GM18951 (cell line): ENCODE results near the gene RAPGEF1.
"Not testable (repeated sequence)": the region's sequence is repeated elsewhere in the genome, so short reads cannot be mapped to it uniquely, and the experiment has no call there.

Experiments
- POLR2A ChIP-seq: IDR thresholded peaks from 4 replicates; pipeline ENCODE4 v1.6.1; 2011; ENCODE audit warnings: mild to moderate bottlenecking; ENCODE audit not compliant: insufficient read length, insufficient read depth; ENCODE audit errors: extremely low read depth
- in situ Hi-C: fragments of 300-500 bp; cut with MboI; formaldehyde crosslinking; loops from one replicate; pipeline ENCODE4 v1.12.0; 2022; ENCODE audit warnings: low sequenced_read_pairs, mixed read lengths, inconsistent platforms; ENCODE audit not compliant: unreplicated experiment

RAPGEF1 gene

GRCh38 chr9:131668439-131669268, 71.2 kb downstream of the RAPGEF1 start:
- TF ChIP-seq POLR2A, result no peak
- in situ Hi-C loops, result no loop called here

- in situ Hi-C loops, result no loop called here
- TF ChIP-seq POLR2A, result no peak
Observed at GRCh38 chr9:131668057-131668438, 71.8 kb downstream of the RAPGEF1 start.

DNA sequence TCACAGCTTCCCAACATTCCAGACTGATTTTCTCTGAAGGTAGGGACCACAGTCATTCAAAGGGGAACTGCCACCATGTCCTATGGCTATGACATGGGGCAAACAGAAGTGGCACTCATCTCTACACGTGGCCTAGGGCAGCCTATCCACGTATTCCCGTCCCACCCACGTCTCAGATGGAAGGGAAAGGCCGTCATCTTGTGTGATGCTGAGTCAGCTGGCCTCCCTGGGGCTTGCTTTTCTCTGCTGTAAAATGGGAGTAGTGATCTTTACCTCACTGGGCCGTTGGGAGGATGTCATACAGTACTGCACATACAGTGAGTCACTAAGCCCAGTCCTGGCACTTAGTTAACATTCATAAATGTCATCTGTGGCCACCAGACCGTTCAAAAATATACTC, 72.3 kb downstream of the RAPGEF1 start:
- TF ChIP-seq POLR2A, result no peak

GRCh38 chr9:131666774-131667173, 73.1 kb downstream of the RAPGEF1 start:
- no peak for TF ChIP-seq POLR2A
- in situ Hi-C loops, result no loop called here

More for the DNA sequence above, 72.3 kb downstream of the RAPGEF1 start:
- in situ Hi-C loops, result no loop called here

DNA sequence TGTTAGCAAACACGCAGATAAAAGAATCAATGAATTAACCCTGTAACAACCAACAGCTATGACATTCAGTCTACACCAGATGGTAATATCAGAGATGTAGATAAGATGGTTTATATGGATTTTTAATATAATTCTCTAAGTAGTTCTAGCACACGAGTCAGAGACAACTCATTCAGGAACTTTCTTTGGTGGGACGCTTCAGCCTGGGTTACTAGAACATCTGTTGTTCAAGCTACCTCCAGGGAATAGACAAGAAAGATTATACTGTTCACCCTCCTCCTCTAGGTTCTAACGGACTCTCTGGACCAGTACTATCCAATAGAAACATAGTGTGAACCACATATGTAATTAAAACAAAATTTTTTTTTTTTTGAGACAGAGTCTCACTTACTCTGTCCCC, 73.8 kb downstream of the RAPGEF1 start:
- in situ Hi-C loops, result no loop called here
- no peak for TF ChIP-seq POLR2A

DNA sequence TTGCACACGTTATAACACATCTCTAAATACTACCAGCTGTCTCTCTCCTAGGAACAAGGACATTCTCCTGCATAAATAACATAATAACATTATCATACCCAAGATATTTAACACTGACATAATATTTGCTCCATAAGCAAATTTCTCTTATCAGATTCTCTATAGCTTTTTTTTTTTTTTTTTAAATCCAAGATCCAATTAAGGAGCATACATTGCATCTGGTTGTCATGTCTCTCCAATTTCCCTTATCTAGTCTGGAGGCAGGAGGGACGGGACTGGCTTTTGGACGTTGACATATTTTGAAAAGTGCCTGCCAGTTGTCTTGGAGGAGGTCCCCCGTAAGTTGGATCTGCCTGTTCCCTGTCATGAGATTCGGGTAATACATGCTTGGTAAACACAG, 76.6 kb downstream of the RAPGEF1 start:
- no peak for TF ChIP-seq POLR2A
- in situ Hi-C loops, result no loop called here

DNA sequence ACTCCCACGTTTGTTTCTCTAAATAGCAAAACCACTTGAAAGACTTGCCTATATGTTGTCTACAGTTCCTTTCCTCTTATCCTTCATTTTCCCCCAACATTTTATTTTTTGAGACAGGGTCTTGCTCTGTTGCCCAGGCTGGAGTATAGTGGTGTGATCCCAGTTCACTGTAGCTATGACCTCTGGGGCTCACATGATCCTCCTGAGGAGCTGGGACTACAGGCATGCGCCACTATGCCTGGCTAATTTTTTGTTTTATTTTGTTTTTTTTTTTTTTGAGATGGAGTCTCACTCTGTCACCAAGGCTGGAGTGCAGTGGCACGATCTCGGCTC, 77.6 kb downstream of the RAPGEF1 start:
- in situ Hi-C loops, result not testable (repeated sequence)

DNA sequence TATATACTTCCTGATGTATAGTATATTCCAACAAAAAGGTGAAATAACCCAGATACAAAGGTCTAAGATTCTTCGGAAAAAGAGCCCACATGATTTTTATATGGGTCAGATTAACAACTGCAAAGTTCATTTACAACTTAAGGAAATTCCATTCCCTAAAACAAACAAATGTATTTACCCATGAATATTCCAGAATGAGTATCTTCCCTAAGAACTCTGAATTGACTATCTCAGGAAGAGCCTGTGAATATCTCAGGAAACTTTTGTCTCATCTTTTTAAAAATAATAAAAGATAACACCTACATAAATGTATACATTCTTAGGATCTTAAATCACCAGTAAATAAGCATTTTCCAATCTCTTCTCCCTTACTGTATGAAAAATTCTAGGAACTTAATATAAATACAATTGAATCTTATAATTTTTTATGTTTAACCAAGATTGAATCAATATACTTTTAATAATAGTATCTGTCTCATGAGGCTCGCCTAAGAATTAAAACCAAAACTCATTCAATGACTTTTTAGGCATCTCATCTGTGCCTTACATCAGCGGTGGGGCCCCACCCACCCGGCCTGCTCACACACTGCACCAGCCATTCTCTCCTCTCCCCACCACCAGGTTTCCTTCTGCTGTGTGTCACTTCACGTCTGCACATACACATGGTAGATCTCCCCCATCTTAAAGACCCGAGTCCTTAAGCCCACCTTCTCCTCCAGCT, 78.1 kb downstream of the RAPGEF1 start:
- TF ChIP-seq POLR2A, result no peak
- in situ Hi-C loops, result no loop called here

- TF ChIP-seq POLR2A, result no peak
- in situ Hi-C loops, result no loop called here
Observed at GRCh38 chr9:131660466-131661405, 79.1 kb downstream of the RAPGEF1 start.

DNA sequence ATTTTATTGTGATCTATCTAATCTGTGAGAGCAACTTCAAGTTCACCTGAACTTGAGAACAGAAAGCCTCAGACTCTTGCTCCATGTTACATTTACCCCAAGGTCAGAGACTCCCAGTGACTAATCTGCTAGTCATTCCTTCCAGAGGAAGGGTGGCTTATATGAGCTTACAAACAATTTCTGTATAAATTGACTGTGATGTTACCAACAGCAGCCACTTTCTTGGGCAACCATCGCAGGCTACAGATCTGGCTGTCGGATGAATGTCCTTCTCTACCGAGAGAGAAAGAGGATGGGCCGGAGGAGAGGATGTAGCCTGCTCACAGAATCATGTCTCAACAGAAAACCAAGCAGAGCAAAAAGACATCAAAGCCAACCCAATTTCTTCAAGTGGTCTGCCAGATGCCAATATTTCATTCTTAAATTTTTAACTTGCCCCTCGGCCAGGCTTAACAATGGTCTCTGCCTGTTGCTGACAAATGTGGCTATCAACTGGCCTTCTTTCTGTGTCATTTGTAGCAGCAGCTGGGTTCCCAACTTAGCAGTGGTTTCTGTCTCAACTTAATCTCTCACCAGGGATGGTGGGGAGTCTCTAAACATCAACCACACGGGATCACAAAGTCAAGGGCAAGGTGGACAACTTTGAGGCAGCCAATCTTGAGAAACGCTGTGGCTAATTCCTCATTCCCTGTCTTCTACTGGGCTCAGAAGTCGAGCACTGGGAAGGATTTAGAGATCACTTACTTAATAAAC, 81.3 kb downstream of the RAPGEF1 start:
- in situ Hi-C loops, result no loop called here
- no peak for TF ChIP-seq POLR2A

DNA sequence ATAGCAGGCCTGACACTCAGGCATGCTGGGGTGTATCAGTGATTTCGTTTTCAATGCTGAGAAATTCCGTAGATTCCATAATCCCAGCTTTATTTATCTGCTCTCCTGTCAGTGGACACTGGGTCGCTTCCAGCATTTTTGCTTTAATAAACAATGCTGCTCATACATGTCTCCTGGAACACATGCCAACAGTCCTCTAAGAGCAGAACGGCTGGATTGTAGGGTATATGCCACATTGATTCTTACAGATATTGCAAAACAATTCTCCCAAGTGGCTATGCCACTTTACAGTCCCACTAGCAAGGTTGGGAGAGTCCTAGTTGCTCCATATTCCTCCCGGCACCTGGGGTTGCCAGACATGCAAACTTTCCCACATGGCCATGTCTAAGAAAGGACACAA, 81.9 kb downstream of the RAPGEF1 start:
- in situ Hi-C loops, result no loop called here
- no peak for TF ChIP-seq POLR2A

DNA sequence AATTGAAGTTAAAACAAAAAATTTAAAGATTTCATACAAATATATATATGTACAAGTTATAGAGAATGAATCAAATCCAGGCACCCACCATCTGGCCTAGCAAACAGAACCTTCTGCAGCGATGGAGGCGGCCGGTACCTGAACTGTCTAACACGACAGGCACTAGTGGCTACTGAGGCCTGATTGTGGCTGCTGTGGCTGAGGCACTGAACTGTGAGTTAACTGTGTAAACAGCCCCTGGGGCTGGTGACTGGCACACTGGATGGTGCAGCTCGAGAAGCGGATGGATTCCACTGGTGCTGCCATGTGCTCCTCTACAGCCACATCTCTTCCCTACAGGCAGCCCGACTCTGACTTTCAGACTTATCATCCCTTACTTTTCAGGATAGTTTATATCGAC, 82.4 kb downstream of the RAPGEF1 start:
- TF ChIP-seq POLR2A, result no peak
- in situ Hi-C loops, result no loop called here

DNA sequence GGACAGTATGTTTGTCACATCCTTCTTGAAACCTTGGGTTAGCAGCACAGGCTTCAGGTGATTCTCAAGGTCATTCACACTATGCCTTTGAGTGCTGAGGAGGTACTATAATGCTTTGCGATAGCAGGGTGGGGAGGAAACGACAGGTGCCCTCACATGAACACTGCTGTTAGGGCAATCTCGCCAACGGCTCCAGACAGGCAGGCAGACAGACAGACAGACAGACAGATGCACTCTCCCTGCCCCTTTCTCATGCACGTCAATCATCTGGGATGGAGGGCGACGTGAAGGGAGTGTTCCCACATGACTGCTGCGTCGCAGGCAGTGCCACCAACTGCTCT, 82.9 kb downstream of the RAPGEF1 start:
- in situ Hi-C loops, result no loop called here
- TF ChIP-seq POLR2A, result no peak
